ENCODE data around the gene SLC12A1. TPM values are rescaled to one million over a fixed set of nuclear protein-coding genes. Genes with fewer than 3 reads are reported as not detected.

SLC12A1 gene
- 1.0 TPM in 2 replicates for total RNA-seq (2021; fragmentation: NEBNext Ultra II Directional; extraction: Animal tissue kit (Norgen Biotek cat#: 25700))
- polyA plus RNA-seq (2011; rRNA removed): 0.16 and 0.63 TPM in 2 replicates
- polyA plus RNA-seq (2011; cell fraction: cytosol; rRNA removed): 0.53 TPM
- 0.21 TPM for polyA plus RNA-seq (2011; cell fraction: nucleus; rRNA removed)
- 0.29 to 1.1 TPM (median 0.44 TPM) in 4 replicates for polyA plus RNA-seq (2012, experiment 1 of 2)
- polyA plus RNA-seq (2012, experiment 2 of 2): 0.42 TPM
- polyA plus RNA-seq (2013, experiment 1 of 2): 0.59 TPM
- polyA plus RNA-seq (2013, experiment 2 of 2): 0.48 TPM
- polyA minus RNA-seq (2011; rRNA and poly(A)+ RNA removed): 0.25 and 0.68 TPM in 2 replicates
- not detected for polyA minus RNA-seq (2011; cell fraction: cytosol; rRNA and poly(A)+ RNA removed)
- 1.1 TPM for polyA minus RNA-seq (2011; cell fraction: nucleus; rRNA and poly(A)+ RNA removed)
- long read RNA-seq, experiment 1, partial matches to known transcripts: 11 of 11 reads
- long read RNA-seq, experiment 1, other reads (novel, unspliced or antisense): 0 of 11 reads
- long read RNA-seq, experiment 2, partial matches to known transcripts: 6 of 6 reads
- long read RNA-seq, experiment 2, other reads (novel, unspliced or antisense): 0 of 6 reads

DNA sequence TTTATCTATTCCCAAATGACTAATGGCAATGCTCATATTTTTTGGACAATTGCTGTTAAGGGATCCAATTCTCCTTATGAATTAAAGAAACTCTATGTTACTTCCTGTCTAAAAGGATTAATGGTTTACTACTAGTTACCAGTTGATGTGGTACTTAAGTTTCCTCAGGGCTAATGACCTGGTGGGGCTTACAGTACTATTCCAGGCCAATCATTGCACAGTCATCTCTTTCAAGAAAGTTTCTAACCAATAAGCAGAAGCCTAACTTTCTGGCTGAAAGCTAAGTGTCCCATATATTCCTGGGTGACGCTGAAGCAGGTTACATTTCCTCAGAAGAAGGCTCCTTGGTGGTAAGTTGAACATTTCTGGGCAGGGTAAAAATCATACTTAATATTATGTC, at the start of gene SLC12A1:
Gene SLC12A1 (plus strand): TSS at position 322 of the 400 bp plus-strand sequence. CDS start 1,418 bp downstream, outside the sequence.
- Histone ChIP-seq H2BK15ac (ENCODE audit: low read length) (no peak within 1 kb of the TSS), H4K20me1 (replicated peaks in 1 of 2; ENCODE audit: control insufficient read depth in 1 of 2, insufficient read depth in 2 of 2, low read length in 2 of 2) (no peaks in the 10 kb centered on the region), H2BK5ac (ENCODE audit: low read depth, low read length) (no peak within 1 kb of the TSS), H4K8ac (ENCODE audit: extremely low read depth, insufficient read depth, low read length) (no peak within 1 kb of the TSS), H3K23ac (ENCODE audit: insufficient read length) (no peak within 1 kb of the TSS), H3K36me3 (ENCODE audit: control insufficient read depth in 2 of 4, insufficient read depth in 4 of 4, low read length in 3 of 4) (no peaks in the 10 kb centered on the region), H3K27me3 (replicated peaks in 1 of 4; ENCODE audit: control insufficient read depth in 3 of 4, extremely low read depth in 1 of 4, insufficient read depth in 3 of 4, low read length in 3 of 4) (peaks cover 0 to 1% (median 0%) of the 10 kb centered on the region in 4 experiments; a peak in 1 of 7 replicates), H3K23me2 (ENCODE audit: low read depth, low read length) (no peaks in the 10 kb centered on the region), H3K4me1 (replicated peaks in 1 of 4; ENCODE audit: control insufficient read depth in 3 of 4, insufficient read depth in 4 of 4, low read length in 3 of 4) (no peaks in the 10 kb centered on the region; a peak in 1 of 7 replicates), H2AK5ac (ENCODE audit: low read depth, low read length) (no peak within 1 kb of the TSS), H3K27ac (ENCODE audit: low read depth, low read length) (no peak within 1 kb of the TSS), H4K91ac (replicated peaks; ENCODE audit: insufficient read length, low read length) (no peak within 1 kb of the TSS), H3K9me3 (ENCODE audit: insufficient read depth in 2 of 2, low read depth in 1 of 2, low read length in 1 of 2) (no peaks in the 10 kb centered on the region), H3K79me2 (ENCODE audit: control insufficient read depth in 1 of 2, insufficient read depth in 2 of 2, low read length in 2 of 2) (no peaks in the 10 kb centered on the region), H3K56ac (replicated peaks; ENCODE audit: insufficient read length, low read depth, low read length) (no peak within 1 kb of the TSS), H3K4ac (replicated peaks; ENCODE audit: insufficient read length, low read depth, low read length) (no peak within 1 kb of the TSS), H3K4me3 (ENCODE audit: extremely low read depth in 1 of 4, insufficient read depth in 2 of 4, low read depth in 3 of 4, low read length in 4 of 4) (no peak within 1 kb of the TSS), H3K9ac (replicated peaks in 1 of 4; ENCODE audit: extremely low read depth in 1 of 4, low read depth in 3 of 4, low read length in 3 of 4) (no peak within 1 kb of the TSS), H3K18ac (ENCODE audit: extremely low read depth, low read length) (no peak within 1 kb of the TSS), H2AFZ (ENCODE audit: low read length) (no peak within 1 kb of the TSS), H2BK12ac (ENCODE audit: low read depth, low read length) (no peak within 1 kb of the TSS), H3K14ac (ENCODE audit: insufficient read length) (no peak within 1 kb of the TSS), H2BK20ac (ENCODE audit: low read length) (no peak within 1 kb of the TSS), H3K79me1 (ENCODE audit: low read depth, low read length) (no peaks in the 10 kb centered on the region), H3K4me2 (ENCODE audit: insufficient read depth in 1 of 2, low read depth in 2 of 2, low read length in 2 of 2) (no peak within 1 kb of the TSS), H2BK120ac (replicated peaks; ENCODE audit: low read depth, low read length) (no peak within 1 kb of the TSS), H4K5ac (ENCODE audit: insufficient read length, low read depth, low read length) (no peak within 1 kb of the TSS)
- WGBS, 2 experiments (ENCODE audit: extremely low coverage in 1 of 2, insufficient coverage in 1 of 2, insufficient read length in 1 of 2, insufficient replicate concordance in 2 of 2, low coverage in 1 of 2, low lambda C conversion rate in 2 of 2, missing lambda C conversion rate in 1 of 2): 80% methylated on average over 1 of the region's 1 CpG; no CpG with 5 or more reads in 1 of the 2 experiments
- FAIRE-seq: no peak
- CTCF ChIA-PET (ENCODE audit: partially characterized antibody): no interaction called here
- POLR2A ChIA-PET (ENCODE audit: partially characterized antibody): no interaction called here
- DNase-seq (ENCODE audit: low read depth in 1 of 2, low spot score in 2 of 2): no peak
- TF ChIP-seq RFX5 (IDR thresholded peaks at IDR 0.05; ENCODE audit: borderline replicate concordance, low read depth, low read length): no peak
- TF ChIP-seq POLR2A (IDR thresholded peaks at IDR 0.05; ENCODE audit: control extremely low read depth in 1 of 2, low read depth in 2 of 2, low read length in 2 of 2): no peak

Data from H1 (cell line).